IPS-NIHi7 (cell line): ENCODE results near the gene GRWD1.
"Not testable (repeated sequence)": the region's sequence is repeated elsewhere in the genome, so short reads cannot be mapped to it uniquely, and the experiment has no call there.

Experiments
- DNase-seq: peaks from one replicate; pipeline ENCODE4 v3.0.0; 2012; ENCODE audit warnings: mixed read lengths; ENCODE audit errors: extremely low spot score

Gene GRWD1

GRCh38 chr19:48479686-48480085 is 33.9 kb downstream of the GRWD1 start:
- DNase-seq, result no peak

GRCh38 chr19:48480183-48480557 is 34.4 kb downstream of the GRWD1 start:
- peak; percentile 63 for DNase-seq

- no peak for DNase-seq
Measured at GRCh38 chr19:48480558-48481500, 35.0 kb downstream of the GRWD1 start.

- DNase-seq, result no peak
Measured at GRCh38 chr19:48481846-48482639, 36.3 kb downstream of the GRWD1 start.

- DNase-seq, result no peak
Measured at GRCh38 chr19:48483301-48483700, 37.5 kb downstream of the GRWD1 start.

- no peak for DNase-seq
Measured at GRCh38 chr19:48484247-48484893, 38.6 kb downstream of the GRWD1 start.

GRCh38 chr19:48484931-48485612 is 39.3 kb downstream of the GRWD1 start:
- no peak for DNase-seq

GRCh38 chr19:48486706-48487105 is 40.9 kb downstream of the GRWD1 start:
- DNase-seq, result not testable (repeated sequence)

- DNase-seq, result no peak
Measured at GRCh38 chr19:48487544-48487943, 41.8 kb downstream of the GRWD1 start.

- DNase-seq, result no peak
Measured at GRCh38 chr19:48487948-48488347, 42.2 kb downstream of the GRWD1 start.

- DNase-seq, result not testable (repeated sequence)
Measured at GRCh38 chr19:48488478-48488877, 42.7 kb downstream of the GRWD1 start.

GRCh38 chr19:48489608-48490216 is 43.9 kb downstream of the GRWD1 start:
- peak; percentile 86 for DNase-seq

- DNase-seq, result peak; percentile 87
Measured at GRCh38 chr19:48490981-48491792, 45.4 kb downstream of the GRWD1 start.

GRCh38 chr19:48491793-48492123 is 46.0 kb downstream of the GRWD1 start:
- peak; percentile 82 for DNase-seq

- peak; percentile 88 for DNase-seq
Measured at GRCh38 chr19:48492925-48493717, 47.3 kb downstream of the GRWD1 start.

GRCh38 chr19:48493718-48494401 is 48.1 kb downstream of the GRWD1 start:
- no peak for DNase-seq

- no peak for DNase-seq
Measured at GRCh38 chr19:48495396-48495795, 49.6 kb downstream of the GRWD1 start.

GRCh38 chr19:48496959-48497727 is 51.4 kb downstream of the GRWD1 start:
- no peak for DNase-seq
